Measurements from ENCODE around the gene RUSC2.
"Not testable (repeated sequence)": the region's sequence is repeated elsewhere in the genome, so short reads cannot be mapped to it uniquely, and the experiment has no call there.

RUSC2 gene

DNA sequence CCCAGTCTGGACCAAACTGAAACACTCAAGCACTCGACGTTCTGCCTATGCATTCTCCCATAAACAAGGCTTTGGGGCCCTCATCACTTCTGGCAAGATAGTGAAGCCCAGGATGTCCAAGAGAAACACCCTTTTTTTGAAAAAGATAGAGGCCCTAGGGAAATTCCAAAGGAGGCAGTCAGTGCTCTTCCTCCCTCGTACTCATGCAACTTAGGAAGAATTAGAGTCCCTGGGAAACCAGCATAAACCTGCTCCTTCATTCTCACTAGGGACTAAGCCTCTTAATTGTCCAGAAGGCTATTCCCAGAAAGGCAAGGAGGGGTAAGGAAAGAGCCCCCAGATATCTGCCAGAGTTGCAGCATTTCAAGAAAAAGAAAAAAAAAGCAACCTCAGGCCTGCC, 7.8 kb upstream of the RUSC2 start:
- Mint-ChIP-seq H3K27me3 (peaks cover 10% of the 10 kb centered on the region), H3K36me3 (ENCODE audit: low read depth) (no peaks in the 10 kb centered on the region), H3K9me3 (no peaks in the 10 kb centered on the region), H3K27ac (no peak overlapping the region), H3K4me3 (no peak overlapping the region), H3K4me1 (ENCODE audit: low read depth) (no peaks in the 10 kb centered on the region)
- no peak for DNase-seq

DNA sequence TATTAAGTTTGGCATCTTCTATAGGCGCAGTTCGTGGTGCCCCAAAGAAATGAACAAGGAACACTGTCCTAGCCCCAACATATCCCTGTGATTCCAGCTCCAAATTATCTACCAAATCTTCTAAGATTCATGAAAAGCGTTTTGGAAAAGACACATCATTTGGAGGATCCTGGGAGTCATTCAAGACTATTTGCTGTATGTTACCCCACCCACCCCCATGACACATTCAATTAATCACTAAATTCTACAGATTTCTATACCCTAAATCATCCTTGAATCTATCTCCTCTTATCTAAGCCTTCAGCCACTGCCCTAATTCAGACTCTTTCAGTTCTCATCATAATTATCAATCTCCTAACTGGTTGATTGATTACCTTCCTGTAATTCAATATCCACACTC, 5.5 kb upstream of the RUSC2 start:
- DNase-seq: no peak
- peaks cover 12% of the 10 kb centered on the region for H3K27me3 Mint-ChIP-seq

DNA sequence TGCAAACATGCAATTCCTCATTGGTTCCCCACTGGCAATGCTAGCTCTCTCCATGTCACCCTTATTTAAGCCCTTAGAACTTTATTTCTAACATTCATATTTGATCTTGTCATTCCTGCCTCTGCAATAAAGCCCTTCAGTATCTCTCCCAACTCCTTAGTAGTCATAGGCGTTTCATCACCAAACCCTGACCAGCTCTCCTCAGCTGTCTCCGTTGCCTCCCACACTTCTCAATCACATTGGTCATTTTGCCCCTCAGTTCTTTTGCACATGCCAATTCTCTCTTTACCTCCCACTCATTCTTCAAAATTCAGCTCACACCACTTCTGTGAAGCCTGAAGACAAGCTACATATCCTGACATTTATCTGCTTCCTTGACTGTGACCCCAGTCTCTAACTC, 2.8 kb upstream of the RUSC2 start:
- no peak overlapping the region for H3K27ac Mint-ChIP-seq
- H3K4me3 Mint-ChIP-seq: no peak overlapping the region
- H3K9me3 Mint-ChIP-seq: no peaks in the 10 kb centered on the region
- peaks cover 28% of the 10 kb centered on the region for H3K4me1 Mint-ChIP-seq (ENCODE audit: low read depth)
- H3K27me3 Mint-ChIP-seq: peaks cover 19% of the 10 kb centered on the region
- DNase-seq: no peak
- peaks cover 3% of the 10 kb centered on the region for H3K36me3 Mint-ChIP-seq (ENCODE audit: low read depth)

More for the DNA sequence above, 5.5 kb upstream of the RUSC2 start:
- H3K9me3 Mint-ChIP-seq: no peaks in the 10 kb centered on the region
- no peak overlapping the region for H3K27ac Mint-ChIP-seq
- no peaks in the 10 kb centered on the region for H3K36me3 Mint-ChIP-seq (ENCODE audit: low read depth)
- H3K4me1 Mint-ChIP-seq (ENCODE audit: low read depth): peaks cover 7% of the 10 kb centered on the region
- no peak overlapping the region for H3K4me3 Mint-ChIP-seq

DNA sequence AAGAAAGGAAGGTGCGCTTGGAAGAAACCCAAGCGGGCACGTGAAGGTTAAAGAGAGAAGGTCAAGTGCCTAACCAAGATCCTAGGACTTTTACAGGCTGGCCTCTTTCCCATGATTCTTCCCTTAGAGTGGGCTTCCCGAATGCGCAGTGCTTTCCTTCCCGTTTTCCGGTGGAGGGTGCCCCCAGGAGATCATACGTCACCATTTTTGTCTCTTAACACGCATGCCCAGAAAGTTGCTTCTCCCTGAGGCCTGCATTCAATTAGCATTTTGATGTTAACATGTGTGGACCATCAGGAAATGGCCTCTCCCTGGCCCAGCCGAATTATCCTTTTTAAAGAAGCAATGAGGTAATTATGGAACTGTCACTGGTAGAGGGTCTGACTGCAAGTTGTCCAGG, 1.9 kb upstream of the RUSC2 start:
- peaks cover 19% of the 10 kb centered on the region for H3K27me3 Mint-ChIP-seq
- peaks cover 33% of the 10 kb centered on the region for H3K4me1 Mint-ChIP-seq (ENCODE audit: low read depth)
- peaks cover 3% of the 10 kb centered on the region for H3K36me3 Mint-ChIP-seq (ENCODE audit: low read depth)
- H3K9me3 Mint-ChIP-seq: no peaks in the 10 kb centered on the region
- no peak overlapping the region for H3K4me3 Mint-ChIP-seq
- DNase-seq: no peak
- H3K27ac Mint-ChIP-seq: no peak overlapping the region

DNA sequence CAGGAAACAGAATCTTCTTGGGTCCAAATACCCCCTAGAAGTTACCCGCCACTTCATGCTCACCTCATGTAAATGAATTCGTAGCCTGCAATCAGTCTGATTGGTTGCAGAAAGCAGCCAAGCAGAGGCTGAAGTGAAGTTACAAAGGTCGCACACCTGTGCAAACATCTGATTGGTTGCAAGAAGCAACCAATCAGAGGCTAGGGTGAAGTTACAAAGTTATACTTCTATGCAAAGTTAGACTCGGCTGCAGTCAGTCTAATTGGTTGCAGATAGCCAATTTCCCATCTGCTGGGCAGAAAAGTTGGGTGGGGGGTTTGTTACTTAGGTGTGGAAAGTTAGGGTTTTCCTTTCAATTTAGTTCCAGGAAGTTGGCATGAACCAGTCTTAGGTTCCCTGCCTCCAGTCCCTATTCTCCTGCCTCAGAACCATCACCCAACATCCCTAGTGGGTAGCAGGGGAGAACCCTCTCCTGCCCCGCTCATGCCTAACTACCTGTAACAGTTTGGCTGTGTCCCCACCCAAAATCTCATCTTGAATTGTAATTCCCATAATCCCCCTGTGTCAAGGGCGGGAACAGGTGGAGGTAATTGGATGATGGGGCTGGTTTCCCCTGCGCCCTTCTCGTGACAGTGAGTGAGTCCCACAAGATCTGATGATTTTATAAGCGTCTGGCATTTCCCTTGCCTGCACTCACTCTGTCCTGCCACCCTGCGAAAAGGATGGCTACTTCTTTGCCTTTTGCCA, 1.2 kb upstream of the RUSC2 start:
- DNase-seq: no peak
- Mint-ChIP-seq H3K4me3 (peak overlapping the region; percentile 83), H3K4me1 (ENCODE audit: low read depth) (peaks cover 33% of the 10 kb centered on the region), H3K27me3 (peaks cover 19% of the 10 kb centered on the region), H3K9me3 (no peaks in the 10 kb centered on the region), H3K27ac (peak overlapping the region; percentile 75), H3K36me3 (ENCODE audit: low read depth) (peaks cover 3% of the 10 kb centered on the region)

DNA sequence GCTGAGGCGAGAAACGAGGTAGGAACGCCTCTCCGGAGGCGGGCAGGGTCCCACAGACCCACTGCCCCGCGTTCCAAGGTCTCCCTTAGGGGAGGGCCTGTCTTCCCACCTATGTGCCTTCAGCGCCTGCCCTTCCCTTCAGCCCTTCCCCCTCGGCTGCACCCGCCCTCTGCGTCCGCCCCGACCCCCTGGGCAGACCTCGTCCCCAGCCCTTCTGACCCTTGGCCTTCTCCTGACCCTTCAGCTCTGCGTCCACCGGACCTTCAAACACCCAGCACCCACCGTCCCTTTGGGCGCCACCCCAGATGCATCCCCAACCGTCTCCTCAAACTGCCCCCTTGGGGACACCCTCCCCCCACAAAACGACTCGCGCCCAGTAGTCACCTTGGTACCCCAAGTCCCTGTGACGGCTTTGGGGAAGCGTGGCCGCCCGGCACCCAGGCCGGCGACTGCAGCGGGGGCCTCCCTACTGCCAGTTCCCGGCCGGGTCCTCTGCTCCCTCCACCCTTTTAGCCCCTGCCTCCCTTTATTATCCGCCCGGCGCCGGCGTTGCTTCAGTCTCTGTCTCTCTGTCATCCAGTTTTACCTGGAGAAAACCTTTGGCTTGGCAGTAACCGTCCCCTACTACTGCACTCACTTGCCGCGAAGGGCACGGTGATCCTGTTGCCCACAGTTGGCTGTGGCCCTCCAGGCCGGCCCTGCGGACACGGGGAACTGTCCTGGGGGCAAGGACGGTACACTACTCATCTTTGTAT, 421 bp downstream of the RUSC2 start:
- peaks cover 3% of the 10 kb centered on the region for H3K36me3 Mint-ChIP-seq (ENCODE audit: low read depth)
- no peak for DNase-seq
- peak overlapping the region; percentile 83 for H3K27ac Mint-ChIP-seq
- H3K4me3 Mint-ChIP-seq: peak overlapping the region; percentile 83
- H3K27me3 Mint-ChIP-seq: peaks cover 19% of the 10 kb centered on the region
- peaks cover 36% of the 10 kb centered on the region for H3K4me1 Mint-ChIP-seq (ENCODE audit: low read depth)
- no peaks in the 10 kb centered on the region for H3K9me3 Mint-ChIP-seq

DNA sequence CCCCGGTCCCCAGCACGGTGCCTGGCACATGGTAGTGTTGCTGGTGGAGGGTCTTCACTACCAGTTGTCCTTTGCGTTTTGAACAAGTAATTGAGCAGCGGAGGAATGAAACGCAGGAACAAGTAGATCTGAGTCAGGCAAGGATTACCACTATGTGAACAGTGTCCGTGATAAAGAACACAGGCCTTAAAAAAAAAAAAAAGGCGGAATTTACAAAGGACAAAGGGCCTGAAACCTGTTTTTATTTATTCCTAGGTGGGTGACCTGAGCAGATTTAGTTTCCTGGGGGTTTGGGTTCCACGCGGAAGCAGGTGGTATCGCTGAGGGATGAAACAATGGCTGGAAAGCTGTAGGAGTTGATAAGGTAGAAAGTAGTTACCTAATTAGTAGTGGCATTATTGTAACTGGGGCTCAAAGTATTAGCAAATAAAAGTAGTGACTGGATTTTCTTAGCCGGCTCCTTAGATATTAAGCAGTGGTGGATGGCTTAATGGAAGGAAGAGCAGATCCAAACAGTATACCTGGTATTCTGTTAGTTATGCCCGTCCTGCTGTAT, 1.1 kb downstream of the RUSC2 start:
- Mint-ChIP-seq H3K36me3 (ENCODE audit: low read depth) (peaks cover 3% of the 10 kb centered on the region), H3K9me3 (no peaks in the 10 kb centered on the region), H3K27ac (no peak overlapping the region), H3K27me3 (peaks cover 19% of the 10 kb centered on the region), H3K4me3 (peak overlapping the region; percentile 83), H3K4me1 (ENCODE audit: low read depth) (peaks cover 42% of the 10 kb centered on the region)
- no peak for DNase-seq

DNA sequence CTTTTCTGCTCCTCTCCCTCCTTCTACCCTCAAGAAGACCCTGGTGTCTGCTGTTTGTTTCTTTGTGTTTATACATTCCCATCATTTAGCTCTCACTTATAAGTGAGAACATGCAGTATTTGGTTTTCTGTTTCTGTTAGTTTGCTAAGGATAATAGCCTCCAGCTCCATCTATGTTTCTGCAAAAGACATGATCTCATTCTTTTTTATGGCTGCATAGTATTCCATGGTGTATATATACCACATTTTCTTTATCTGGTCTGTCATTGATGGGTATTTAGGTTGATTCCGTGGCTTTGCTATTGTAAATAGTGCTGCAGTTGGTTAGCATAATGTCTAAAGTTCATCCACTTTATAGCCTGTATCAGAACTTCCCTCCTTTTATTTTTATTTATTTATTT, 3.2 kb downstream of the RUSC2 start:
- not testable (repeated sequence) for H3K27ac Mint-ChIP-seq, DNase-seq
- peaks cover 50% of the 10 kb centered on the region for H3K4me1 Mint-ChIP-seq (ENCODE audit: low read depth)

DNA sequence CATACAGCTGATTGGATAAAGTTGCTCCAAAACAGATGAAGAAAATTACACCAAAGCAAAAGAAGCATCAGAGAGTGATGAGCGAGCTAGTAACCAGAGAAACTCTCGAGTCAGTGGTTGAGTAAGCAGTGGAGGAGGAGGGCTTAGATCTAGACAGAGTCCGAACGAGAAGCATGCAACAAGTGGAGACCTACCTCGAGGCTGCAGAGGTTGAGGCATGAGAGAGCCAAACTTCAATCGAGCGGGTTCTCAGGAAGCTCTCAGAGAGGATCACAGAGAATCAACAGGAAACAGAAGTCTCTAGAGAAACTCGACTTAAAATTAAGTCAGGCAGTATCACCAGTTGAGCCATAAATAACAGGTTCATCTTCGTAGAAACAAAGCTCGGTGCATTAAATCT, 6.1 kb downstream of the RUSC2 start:
- H3K9me3 Mint-ChIP-seq: peaks cover 16% of the 10 kb centered on the region
- H3K4me3 Mint-ChIP-seq: no peak overlapping the region
- DNase-seq: peak; percentile 31
- H3K4me1 Mint-ChIP-seq (ENCODE audit: low read depth): peaks cover 45% of the 10 kb centered on the region
- H3K27me3 Mint-ChIP-seq: peaks cover 2% of the 10 kb centered on the region
- H3K36me3 Mint-ChIP-seq (ENCODE audit: low read depth): peaks cover 3% of the 10 kb centered on the region
- H3K27ac Mint-ChIP-seq: no peak overlapping the region

More for the DNA sequence above, 3.2 kb downstream of the RUSC2 start:
- H3K36me3 Mint-ChIP-seq (ENCODE audit: low read depth); H3K9me3 Mint-ChIP-seq; H3K4me3 Mint-ChIP-seq: not testable (repeated sequence)
- H3K27me3 Mint-ChIP-seq: peaks cover 18% of the 10 kb centered on the region

DNA sequence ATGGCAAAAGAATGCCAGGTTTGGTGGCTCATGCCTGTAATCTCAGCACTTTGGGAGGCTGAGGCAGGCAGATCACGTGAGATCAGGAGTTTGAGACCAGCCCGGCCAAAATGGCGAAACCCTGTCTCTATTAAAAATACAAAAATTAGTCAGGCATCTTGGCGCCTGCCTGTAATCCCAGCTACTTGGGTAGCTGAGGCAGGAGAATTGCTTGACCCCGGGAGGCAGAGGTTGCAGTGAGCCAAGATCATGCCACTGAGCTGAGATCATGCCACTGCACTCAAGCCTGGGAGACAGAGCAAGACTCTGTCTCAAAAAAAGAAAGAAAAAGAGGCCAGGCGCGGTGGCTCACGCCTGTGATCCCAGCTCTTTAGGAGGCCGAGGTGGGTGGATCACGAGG, 8.3 kb downstream of the RUSC2 start:
- not testable (repeated sequence) for H3K4me3 Mint-ChIP-seq; H3K27ac Mint-ChIP-seq; H3K36me3 Mint-ChIP-seq (ENCODE audit: low read depth); H3K27me3 Mint-ChIP-seq; DNase-seq
- Mint-ChIP-seq H3K9me3 (peaks cover 16% of the 10 kb centered on the region), H3K4me1 (ENCODE audit: low read depth) (peaks cover 30% of the 10 kb centered on the region)

DNA sequence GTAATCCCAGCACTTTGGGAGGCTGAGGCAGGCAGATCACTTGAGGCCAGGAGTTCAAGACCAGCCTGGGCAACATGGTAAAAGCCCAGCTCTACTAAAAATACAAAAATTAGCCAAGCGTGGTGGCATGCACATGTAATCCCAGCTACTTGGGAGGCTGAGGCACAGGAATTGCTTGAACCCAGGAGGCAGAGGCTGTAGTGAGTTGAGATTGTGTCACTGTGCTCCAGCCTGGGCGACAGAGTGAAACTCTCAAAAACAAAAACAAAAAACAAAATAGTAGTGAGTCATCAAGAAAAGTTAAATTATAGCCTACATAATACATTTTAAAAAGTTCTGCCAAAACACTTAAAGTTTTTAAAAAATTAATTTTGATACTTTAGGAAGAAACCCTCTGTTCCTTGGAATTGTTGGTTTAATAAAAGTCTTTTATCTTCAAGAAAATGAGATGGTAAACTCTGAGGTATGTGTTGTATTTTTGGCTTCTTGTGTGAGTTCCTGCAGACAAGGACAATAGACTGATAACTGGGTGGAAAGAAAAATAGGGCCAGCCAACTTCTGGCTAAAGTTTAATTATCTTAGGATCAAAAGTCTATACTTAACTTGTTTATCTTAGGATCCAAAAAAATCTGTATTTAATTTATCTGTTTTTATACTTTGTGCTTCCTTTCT, 9.3 kb downstream of the RUSC2 start:
- H3K4me3 Mint-ChIP-seq: no peak overlapping the region

DNA sequence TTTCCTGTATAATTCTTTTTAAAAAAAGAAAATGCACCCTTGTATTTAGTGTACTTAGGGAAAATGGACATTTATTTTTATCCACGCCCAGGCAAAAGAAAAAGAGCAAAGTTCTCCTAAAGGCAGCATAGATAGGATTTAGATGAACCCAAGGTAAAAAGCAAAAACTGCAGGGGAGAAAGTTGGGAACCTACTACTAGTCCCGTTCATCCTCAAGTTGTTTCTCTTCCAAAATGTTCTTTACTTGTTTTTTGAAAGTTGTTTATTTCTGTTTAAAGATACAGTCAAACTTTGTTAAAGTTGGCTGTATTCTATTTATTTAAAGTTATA, 9.8 kb downstream of the RUSC2 start:
- Mint-ChIP-seq H3K9me3 (peaks cover 16% of the 10 kb centered on the region), H3K36me3 (ENCODE audit: low read depth) (peaks cover 3% of the 10 kb centered on the region), H3K4me1 (ENCODE audit: low read depth) (peaks cover 30% of the 10 kb centered on the region), H3K27me3 (no peaks in the 10 kb centered on the region), H3K4me3 (no peak overlapping the region), H3K27ac (no peak overlapping the region)
- no peak for DNase-seq

More for the DNA sequence above, 9.3 kb downstream of the RUSC2 start:
- peaks cover 3% of the 10 kb centered on the region for H3K36me3 Mint-ChIP-seq (ENCODE audit: low read depth)
- no peaks in the 10 kb centered on the region for H3K27me3 Mint-ChIP-seq
- H3K9me3 Mint-ChIP-seq: peaks cover 16% of the 10 kb centered on the region
- no peak for DNase-seq
- H3K4me1 Mint-ChIP-seq (ENCODE audit: low read depth): peaks cover 30% of the 10 kb centered on the region
- H3K27ac Mint-ChIP-seq: no peak overlapping the region

DNA sequence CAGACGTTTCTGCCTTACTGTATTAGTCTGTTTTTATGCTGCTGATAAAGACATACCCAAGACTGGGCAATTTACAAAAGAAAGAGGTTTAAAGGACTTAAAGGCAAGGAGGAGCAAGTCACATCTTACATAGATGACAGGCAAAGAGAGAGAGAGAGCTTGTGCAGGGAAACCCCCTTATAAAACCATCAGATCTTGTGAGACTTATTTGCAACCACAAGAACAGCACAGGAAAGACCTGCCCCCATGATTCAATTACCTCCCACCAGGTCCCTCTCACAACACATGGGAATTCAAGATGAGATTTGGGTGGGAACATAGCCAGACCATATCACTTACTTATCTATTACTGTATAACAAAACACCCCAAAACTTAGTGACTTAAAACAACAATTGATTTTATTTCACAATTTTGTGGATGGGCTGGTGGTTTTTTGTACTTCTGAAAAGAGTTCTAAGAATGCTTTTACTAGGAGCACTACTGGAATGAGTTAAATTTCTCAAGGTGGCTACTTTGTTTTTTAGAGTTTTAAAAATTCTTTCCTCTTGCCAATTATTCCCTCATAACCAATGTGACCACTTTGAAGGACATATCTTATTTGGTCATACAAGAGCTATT, 10.3 kb downstream of the RUSC2 start:
- Mint-ChIP-seq H3K4me1 (ENCODE audit: low read depth) (peaks cover 28% of the 10 kb centered on the region), H3K27ac (no peak overlapping the region), H3K9me3 (peaks cover 16% of the 10 kb centered on the region), H3K36me3 (ENCODE audit: low read depth) (peaks cover 3% of the 10 kb centered on the region), H3K27me3 (no peaks in the 10 kb centered on the region), H3K4me3 (no peak overlapping the region)
- DNase-seq: no peak

DNA sequence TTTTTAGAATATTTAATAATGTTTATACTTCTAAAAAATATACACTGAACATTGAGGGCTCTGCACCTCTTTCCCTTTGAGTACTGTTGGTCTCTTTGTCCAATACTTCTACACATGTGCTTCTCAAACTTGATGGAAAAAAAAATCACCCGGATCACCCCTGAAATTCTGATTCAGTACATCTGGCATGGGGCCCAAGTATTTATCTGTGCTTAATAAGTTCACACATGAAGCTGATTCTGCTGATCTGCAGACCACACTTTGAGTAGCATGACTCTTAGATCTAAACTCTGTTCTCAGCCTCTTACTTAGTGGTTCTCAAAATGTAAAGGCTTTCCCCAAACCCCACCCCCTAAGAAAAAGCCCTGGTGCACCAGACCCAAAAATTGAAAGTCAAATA, 12.0 kb downstream of the RUSC2 start:
- Mint-ChIP-seq H3K4me3 (no peak overlapping the region), H3K27me3 (peaks cover 2% of the 10 kb centered on the region), H3K9me3 (peaks cover 16% of the 10 kb centered on the region), H3K4me1 (ENCODE audit: low read depth) (peaks cover 14% of the 10 kb centered on the region), H3K27ac (no peak overlapping the region), H3K36me3 (ENCODE audit: low read depth) (peaks cover 3% of the 10 kb centered on the region)
- no peak for DNase-seq

All from activated T-cell treated with anti-CD3 and anti-CD28 coated beads, Interleukin-2, amount 50 U/mL, for 24 hours (primary cell).